Stimulated activated CD4-positive, alpha-beta T cell treated with anti-CD3 and anti-CD28 coated beads, Interleukin-4, amount 100 ng/mL, for 24 hours (primary cell): ENCODE results near the gene SLC6A19.
"Not testable (repeated sequence)": the region's sequence is repeated elsewhere in the genome, so short reads cannot be mapped to it uniquely, and the experiment has no call there.

Experiments used
- DNase-seq: peaks from one replicate; pipeline ENCODE4 v3.0.0-alpha.2; 2020

SLC6A19 gene

DNA sequence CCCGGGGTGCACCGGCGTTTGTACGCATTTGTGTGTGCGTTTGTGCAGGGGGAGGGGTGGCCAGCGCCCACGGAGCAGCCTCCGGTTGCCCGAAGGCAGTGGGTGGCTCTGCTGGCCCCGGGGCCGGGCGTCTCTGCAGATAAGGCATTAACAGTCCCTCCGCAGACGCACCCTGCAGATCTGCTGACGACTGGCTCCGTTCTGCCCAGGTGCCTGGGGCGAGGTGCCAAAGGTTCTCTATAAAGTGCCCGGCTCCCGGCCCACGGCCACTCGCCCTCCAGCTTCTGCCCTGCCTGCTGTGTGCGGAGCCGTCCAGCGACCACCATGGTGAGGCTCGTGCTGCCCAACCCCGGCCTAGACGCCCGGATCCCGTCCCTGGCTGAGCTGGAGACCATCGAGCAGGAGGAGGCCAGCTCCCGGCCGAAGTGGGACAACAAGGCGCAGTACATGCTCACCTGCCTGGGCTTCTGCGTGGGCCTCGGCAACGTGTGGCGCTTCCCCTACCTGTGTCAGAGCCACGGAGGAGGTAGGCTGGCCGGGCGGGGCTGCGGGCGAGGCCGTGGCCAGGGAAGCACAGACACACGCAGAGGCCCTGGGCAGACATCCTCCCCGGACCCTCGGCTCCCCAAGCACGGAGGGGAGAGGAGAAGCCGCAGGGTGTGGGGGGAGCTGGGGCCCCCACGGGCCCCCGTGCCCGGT lies at the start of gene SLC6A19:
TSS of gene SLC6A19 (plus strand) at position 269 of the 699 bp plus-strand sequence. CDS start at position 325, 56 bp downstream.
- no peak for DNase-seq

DNA sequence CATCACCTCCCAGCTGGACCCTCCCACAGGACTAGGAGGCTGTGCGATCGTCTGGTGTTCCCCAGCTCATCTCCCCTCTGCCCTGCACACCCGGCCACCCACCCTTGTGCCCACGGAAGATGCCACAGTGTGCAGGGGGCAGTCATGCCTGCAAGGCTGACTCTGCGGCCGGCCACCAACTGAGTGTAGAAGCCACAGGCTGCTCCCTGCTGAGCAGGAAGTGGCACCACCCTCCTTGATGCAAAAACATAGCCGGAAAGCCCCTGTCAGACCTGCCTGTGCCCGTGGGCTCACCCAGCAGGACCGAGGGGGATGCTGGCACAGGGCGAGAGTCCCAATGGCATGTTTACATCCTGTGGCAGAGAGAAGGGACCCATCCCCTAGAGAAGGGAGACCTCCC lies 49.2 kb upstream of the SLC6A19 start:
- no peak for DNase-seq

DNA sequence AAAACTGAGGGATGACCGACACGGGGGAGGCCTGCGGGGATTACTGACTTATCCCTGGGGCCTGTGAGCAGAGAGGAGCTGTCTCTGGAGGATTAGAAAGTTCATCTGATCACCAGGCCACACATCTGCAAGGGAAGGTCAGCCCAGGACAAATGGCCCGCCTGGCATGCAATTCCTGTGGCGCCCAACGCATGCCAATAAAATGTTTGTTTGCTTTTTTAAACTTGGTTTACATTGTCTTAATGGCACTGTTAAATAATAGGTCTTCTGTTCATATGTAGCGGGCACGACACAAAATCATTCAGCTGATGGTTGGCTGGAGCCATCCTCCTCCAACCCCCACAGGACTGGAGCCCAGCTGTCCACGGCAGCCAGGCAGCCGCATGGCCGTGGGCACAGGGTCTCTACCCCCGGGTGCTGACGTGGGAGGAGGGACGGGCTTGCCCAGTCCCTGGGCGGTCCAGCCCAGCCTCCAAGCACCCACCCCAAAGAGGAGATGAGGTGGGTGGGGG lies 48.6 kb upstream of the SLC6A19 start:
- DNase-seq, result no peak

DNA sequence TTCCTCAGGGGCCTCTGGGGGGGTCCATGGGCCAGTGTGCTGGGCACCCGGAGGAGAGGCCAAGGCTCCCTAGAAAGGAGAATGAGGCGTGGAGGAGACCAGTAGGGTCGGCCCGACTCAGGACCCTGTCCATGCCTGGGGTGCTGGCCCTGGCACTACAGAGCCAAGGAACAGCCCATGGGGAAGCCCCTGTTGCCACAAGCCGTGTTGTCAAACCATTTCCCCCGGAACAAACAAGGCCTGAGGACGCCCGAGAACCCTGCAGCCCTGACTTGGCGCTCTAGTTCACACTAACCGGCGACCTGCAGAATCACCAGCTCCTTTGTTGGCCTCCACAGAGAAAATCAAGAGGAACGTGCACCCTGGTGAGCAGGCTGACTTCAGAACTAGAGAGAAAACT lies 48.0 kb upstream of the SLC6A19 start:
- DNase-seq, result no peak

DNA sequence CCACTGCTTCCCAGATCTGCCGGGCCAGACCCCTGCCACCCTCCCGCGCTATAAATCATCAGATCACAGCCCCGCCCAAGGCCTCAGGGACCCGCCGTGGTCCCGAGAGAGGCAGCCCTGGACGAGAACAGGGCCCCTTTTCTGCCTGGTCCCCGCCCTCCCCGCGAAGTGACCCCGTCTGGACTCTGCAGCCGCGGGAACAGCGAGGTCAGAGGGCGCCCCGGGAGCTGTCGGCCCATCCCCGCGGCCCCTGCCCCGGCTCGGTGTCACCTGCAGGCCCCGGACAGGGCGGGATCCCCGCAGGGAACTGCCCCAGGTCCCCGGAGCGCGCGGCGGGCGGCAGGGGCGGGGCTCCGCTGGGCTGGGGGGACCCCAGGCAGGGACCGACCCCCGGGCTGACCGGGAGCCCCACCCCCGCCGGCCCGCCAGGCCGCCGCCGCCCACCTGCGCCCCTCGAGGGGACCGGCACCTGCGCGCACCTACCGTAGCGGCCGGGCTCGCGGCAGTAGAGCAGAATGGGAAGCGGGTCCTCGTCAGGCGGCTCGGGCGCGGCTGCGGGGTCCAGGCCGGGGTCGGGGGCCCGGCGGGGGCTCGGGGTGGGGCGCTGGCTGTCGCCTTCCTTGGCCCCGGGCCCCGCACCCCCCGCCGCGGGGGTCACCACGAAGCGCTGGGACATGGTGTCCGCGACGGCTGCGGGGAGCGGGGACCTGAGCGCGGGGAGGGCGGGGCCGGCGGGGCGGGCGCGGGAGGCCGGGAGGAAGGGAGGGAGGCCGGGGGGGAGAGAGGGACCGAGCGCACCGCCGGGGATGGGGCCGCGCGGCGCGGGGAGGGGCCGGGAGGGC lies 46.0 kb upstream of the SLC6A19 start:
- DNase-seq, result no peak

DNA sequence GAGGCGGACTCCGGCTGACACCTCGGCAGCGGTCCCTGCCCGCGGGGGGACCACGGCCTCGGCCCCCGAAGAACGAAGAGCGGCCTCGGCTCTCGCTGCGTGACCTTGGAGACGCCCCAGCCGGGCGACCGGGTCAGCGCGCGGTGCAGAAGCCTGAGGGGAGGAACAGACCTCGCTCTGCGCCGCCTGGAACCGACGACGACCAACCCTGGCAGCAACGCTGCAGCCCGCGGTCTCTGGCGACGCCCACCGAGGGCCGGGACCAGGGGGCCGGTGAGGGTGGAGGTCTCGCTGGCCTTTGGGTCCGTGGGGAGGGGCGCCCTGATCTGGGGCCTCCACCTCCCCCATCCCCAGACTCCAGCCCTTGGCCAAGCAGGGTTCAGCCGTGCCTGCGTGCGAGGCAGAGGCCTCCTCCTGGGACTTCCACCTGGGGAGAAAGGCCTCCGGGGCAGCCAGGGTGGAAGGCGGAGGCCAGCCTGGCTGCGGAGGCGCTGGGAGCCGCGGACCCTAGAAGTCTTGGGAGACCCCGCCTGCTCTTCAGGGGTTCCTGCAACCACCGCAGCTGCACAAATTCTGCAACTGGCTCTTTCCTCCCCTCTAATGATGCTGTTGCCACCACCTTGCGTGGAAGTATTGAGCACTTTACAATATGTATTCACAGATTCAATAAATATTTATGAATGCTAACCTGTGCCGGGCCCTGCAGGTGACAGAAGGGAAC lies 45.2 kb upstream of the SLC6A19 start:
- no peak for DNase-seq

DNA sequence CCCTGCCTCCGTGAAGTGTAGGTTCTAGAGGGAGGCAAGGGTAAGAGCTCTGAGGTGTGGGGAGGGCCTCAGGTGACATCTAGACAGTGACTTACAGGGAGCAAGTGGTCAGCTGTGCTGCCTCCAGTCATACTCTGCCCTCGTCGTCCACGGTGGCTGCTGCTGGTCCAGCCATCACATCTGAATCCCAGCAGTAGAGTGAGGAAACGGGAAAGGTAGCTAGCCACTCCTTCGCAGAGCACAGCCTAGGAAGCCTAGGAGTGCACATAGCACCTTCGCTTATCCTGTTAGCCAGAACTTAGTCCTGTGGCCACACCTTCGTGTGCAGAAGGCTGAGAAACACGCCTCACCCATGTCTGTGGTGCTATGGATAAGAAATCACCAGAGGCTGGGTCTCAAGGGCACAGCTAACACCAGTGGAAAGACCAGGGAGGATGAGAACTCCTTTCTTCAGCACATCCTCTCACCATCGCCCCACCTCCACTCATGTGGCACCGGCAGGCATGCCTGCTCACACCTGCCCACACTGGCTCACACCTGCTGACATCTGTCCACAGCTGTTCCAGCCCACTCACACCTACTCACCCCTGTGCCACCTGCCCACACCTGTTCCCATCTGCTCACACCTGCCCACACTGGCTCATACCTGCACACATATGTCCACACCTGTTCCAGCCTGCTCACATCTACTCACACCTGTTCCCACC lies 44.5 kb upstream of the SLC6A19 start:
- no peak for DNase-seq

DNA sequence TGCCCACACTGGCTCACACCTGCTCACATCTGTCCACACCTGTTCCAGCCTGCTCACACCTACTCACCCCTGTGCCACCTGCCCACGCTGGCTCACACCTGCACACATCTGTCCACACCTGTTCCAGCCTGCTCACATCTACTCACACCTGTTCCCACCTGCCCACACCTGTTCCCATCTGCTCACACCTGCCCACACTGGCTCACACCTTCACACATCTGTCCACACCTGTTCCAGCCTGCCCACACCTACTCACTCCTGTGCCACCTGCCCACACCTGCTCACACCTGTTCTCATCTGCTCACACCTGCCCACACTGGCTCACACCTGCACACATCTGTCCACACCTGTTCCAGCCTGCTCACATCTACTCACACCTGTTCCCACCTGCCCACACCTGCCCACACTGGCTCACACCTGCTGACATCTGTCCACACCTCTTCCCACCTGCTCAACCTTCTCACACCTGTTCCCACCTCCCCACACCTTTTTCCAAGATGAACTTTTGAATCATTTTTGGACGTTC lies 43.9 kb upstream of the SLC6A19 start:
- not testable (repeated sequence) for DNase-seq

DNA sequence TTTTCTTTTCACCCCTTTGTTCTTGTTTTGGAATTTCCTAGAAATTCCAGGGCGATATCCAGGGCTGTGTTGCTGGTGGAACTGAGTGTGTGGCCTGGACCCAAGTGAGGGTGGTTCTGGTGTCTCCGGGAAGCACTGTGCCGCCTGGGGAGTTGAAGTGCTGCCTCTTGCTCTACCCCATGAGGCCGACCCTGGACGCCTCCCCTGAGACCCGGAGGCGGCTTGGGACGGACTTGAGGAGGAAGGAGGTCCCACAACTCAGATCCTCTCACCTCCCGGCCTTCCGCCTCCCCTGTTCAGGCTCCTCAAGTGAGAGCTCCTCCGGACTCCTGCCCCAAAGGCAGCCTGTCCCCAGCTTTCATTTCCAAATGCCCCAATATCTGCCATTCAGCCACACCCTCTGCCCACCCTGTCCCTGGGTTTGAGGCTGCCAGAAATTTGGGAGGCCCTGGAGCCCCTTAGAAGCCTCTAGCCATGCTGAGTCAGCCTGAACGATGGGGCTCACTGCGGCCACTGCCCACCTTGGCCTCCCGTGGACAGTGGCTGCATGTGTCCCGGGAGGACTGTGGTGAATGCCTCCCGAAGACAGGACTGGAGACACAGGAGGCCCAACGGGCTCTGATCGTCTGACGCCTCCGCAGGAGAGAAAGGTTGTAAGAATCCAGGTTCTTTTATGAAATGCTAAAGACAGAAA lies 42.6 kb upstream of the SLC6A19 start:
- DNase-seq, result no peak

DNA sequence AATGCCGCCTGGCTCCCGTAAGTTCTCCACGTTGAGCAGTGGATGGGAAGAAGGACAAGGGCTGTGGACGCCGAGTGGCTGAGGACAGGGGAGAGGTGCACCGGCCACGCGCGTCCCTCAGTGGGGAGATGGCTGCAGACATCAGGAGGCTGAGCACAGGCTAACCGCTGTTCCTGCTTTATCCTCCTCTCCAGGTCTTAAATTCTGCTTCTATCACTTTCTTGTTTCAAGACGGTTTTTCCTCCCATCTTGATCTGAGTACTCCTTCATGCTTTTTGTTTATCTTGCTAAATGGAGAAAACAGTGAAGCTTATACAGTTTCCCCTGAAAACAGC lies 42.1 kb upstream of the SLC6A19 start:
- no peak for DNase-seq

DNA sequence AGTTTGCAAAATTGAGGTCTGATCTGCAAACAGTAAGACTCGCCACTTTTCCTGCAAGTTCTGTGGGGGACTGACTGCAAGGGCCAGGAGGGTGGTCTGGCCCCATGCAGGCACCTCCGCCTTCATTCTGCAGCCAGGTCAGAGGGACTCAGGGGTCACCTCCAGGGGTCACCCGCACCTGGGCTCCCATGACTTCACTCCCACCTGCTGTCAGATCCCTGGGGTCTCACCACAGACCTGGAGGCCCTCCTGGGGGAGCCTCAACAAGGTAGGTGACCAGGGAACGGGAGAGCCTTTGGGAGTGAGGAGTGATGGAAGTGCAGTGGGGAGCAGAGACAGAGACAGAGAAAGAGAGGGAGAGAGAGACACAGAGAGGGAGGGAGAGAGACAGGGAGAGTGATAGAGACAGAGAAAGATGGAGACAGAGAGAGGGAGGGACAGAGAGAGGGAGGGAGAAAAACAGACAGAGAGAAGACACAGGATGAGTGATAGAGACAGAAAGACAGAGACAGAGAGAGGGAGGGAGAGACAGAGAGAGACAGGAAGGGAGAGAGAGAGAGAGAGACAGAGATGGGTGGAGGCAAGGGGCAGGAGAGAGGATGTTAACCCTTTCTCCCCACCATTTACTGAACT lies 41.5 kb upstream of the SLC6A19 start:
- DNase-seq, result no peak

DNA sequence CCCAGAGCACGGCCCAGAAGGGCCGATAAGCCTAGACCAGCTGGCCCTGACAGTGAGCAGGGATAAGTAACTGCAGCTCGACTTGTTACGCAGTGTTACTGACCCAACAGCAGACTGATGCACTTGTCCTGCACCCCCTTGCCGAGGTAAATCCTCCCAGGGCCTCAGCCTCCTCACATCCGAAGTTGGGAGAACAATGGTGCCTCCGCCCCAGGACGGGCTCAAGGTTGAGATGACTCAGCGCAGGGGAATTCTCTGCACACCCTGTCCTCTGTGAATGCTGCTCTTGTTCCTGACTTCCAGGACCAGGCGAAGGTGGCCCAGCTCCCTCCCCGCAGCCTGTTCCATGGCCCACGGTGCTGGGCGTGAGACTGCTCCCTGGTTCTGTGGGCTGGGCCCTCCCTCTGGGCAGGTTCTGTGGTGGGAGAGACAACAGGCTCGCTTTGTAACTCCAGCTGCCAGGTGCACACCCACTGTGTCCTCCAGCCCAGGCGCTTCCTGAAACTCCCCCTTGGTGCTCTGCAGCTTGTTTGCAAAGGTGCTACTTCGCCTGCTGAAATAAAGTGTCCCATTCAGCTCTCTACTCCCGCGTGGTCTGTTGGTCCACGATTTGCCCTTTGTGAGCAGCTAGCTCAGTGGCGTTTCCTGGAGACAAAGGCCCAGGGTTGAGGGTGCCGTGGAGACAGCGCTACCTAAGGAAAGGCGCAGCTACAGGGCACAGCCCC lies 40.1 kb upstream of the SLC6A19 start:
- no peak for DNase-seq

DNA sequence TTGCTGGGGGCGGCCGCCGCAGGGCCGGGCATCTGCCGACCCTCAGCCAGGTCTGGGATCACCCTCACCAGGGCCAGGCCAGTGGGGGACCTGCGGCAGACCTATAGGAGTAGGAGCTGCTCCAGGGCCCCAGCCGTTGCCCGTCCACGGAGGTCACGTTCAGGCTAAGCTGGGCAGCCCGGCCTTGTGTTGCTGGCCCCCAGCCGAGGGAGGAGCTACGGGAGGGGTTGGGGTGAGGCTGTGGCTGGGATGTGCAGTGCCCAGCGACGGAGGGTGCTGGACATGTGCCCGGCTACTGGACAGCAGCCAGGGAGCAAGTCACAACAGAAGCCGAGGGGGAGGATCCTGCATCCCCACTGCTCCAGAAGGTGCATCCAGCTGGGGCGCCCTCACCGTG lies 39.6 kb upstream of the SLC6A19 start:
- DNase-seq, result no peak

DNA sequence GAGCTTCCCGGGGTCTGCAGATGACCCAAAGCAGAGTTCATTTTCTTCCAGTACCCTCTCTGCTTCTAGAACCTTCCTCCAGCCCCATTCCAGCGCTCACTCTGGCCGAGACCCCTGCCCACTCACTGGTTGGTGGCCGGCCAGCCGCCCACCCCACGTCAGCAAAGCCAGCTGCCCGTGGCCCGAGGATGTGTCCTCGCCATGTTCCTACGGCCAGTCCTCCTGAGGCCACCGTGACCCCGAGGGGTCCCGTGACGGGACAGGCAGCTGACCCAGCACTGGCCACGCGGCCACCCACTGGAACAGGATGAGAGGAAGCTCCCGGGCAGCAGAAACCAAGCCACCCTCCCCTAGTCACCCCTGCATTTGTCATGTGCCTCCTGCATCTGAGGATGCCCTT lies 39.1 kb upstream of the SLC6A19 start:
- DNase-seq, result no peak

DNA sequence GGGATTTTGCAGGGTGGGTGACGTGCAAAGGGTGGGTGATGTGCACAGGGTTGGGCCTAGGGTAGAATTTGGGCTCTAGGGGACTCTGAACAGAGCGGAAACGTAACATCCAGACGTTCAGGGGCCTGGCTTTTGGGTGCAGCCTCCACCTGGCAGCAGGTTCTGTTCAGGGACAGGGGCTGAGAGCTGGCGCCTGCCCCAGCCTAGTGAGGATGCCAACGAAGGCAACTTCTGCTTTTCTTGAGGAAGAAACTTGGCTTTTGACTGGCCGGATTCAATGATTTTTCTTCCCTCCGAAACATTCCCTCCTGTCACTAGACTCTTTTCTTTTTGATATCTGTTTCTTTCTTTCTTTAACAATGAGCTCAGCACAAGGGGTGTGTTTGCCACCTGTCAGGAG lies 38.6 kb upstream of the SLC6A19 start:
- no peak for DNase-seq

DNA sequence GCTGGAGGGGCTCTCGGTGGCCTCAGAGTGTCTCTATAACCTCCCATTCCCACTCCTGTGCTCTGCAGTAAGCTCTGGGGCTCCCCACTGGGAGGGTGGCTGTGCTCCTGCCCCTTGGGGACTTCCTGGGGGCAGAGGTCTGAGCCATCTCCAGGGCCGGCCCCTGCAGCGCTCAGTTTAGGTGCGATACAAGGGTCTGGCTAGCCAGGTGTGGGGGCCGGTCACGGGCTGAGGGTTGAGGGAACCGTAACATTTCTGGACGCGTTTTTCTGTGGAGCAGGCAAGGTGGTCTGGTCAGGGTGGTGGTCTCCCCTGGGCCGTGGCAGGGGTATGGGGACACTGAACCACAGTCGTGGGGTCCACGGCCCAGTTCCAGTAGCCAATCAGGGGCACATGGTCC lies 38.0 kb upstream of the SLC6A19 start:
- no peak for DNase-seq

DNA sequence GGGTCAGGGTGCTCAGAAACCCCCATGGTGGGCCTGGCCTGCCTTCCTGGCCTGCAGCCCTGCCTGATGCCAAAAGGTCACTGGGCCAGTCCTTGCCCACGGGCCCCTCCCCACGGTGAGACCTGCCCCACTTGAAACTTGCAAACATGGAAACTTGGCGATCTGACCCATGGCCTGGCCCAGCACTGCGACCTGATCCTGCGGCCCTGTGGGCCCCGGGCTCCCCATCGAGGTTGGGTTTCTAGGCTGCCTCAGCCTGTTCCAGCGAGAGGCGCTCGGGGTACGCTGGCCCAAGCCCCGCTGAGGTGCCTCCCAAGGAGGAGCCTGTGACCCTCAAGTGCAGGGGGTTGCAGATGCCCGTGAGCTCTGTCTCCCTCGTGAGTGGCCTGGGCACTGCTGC lies 37.5 kb upstream of the SLC6A19 start:
- DNase-seq, result no peak

DNA sequence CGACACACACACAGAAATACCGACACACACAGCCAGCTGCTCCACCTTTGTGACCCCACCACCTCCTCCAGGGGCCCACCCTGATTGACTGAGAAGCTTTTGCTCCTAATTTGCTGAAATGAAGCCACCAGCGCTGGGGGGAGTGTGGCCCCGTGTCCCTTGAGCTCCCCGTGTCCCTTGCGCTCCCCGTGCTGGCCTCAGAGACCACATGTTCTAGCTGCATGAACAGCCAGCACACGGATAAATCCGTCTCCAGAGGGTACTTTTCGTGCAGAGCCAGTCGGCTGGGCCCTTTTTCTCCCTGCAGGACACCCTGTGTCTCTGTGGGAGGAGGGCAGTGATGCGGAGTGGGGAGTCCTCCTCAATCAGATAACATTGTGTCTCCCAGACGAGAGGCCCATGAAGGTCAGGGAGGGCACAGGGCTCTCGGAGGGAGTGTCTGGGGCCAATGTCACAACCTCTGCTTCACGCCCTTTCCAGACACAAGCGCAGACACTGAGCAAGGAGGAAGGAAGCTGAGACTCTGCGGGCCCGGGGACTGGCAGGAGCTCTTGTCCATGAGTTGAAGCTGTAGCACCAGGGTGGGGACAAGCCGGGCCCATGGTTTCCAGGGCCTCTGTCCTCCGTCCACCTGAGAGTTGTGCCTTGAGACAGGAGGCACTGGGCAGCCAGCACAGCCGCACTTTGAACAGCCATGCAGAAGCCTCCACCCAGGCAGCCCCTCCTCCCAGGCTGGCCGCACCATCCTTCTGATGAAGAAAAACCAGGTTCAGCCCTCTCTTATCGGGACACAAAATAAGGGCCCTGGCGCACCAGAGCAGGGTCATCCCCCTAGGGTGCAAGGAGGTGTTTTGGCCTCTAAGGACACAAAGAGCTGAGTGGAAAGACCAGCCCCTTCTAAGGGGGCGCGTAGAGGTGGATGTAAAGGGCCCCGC lies 36.4 kb upstream of the SLC6A19 start:
- DNase-seq, result no peak

DNA sequence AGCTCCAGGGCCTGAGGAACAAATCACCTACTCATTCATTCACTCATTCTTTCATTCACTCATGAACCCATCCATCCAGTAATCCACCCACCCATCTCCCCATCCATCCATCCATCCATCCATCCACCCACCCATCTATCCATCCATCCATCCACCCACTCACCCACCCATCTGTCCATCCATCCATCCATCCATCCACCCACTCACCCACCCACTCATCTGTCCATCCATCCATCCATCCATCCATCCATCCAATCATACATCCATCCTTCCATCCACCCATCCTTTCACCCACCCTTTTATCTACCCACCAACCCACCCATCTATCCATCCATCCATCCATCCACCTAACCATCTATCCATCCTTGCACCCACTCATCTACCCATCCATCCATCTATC lies 35.5 kb upstream of the SLC6A19 start:
- no peak for DNase-seq

DNA sequence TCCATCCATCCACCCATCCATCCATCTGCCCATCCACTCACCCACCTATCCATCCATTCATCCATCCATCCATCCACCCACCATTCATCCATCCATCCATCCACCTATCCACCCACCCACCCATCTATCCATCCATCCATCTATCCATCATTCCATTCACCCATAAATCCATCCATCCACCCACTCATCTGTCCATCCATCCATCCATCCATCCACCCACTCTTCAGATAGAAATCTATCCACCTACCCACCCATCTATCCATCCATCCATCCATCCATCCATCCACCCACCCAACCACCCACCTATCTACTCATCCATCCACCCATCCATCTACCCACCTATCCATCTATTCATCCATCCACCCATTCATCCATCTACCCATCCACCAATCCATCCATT lies 35.0 kb upstream of the SLC6A19 start:
- no peak for DNase-seq
